Ramos (cell line): Measurements from ENCODE around the gene CNGA4.
"Not testable (repeated sequence)": the region's sequence is repeated elsewhere in the genome, so short reads cannot be mapped to it uniquely, and the experiment has no call there.

Source experiments
- in situ Hi-C: fragments of 300-500 bp; cut with MboI; formaldehyde crosslinking; loops from one replicate; pipeline ENCODE4 v1.14.3; 2022; ENCODE audit warnings: low sequenced_read_pairs; ENCODE audit not compliant: unreplicated experiment

Gene CNGA4

GRCh38 chr11:6253197-6253596 lies 14.3 kb downstream of the CNGA4 start:
- in situ Hi-C loops: no loop called here

GRCh38 chr11:6258141-6258540 lies 19.3 kb downstream of the CNGA4 start:
- in situ Hi-C loops: no loop called here

GRCh38 chr11:6258571-6259081 lies 19.7 kb downstream of the CNGA4 start:
- in situ Hi-C loops: no loop called here

GRCh38 chr11:6260207-6260726 lies 21.4 kb downstream of the CNGA4 start:
- in situ Hi-C loops: no loop called here

- in situ Hi-C loops: no loop called here
Measured at GRCh38 chr11:6263662-6264061, 24.8 kb downstream of the CNGA4 start.

- in situ Hi-C loops: no loop called here
Measured at GRCh38 chr11:6268820-6269219, 29.9 kb downstream of the CNGA4 start.

GRCh38 chr11:6269994-6270393 lies 31.1 kb downstream of the CNGA4 start:
- in situ Hi-C loops: no loop called here

- in situ Hi-C loops: no loop called here
Measured at GRCh38 chr11:6270584-6271246, 31.8 kb downstream of the CNGA4 start.

GRCh38 chr11:6271598-6271997 lies 32.7 kb downstream of the CNGA4 start:
- in situ Hi-C loops: no loop called here

GRCh38 chr11:6273188-6273587 lies 34.3 kb downstream of the CNGA4 start:
- in situ Hi-C loops: no loop called here

- in situ Hi-C loops: not testable (repeated sequence)
Measured at GRCh38 chr11:6280809-6281208, 41.9 kb downstream of the CNGA4 start.

GRCh38 chr11:6283453-6284023 lies 44.6 kb downstream of the CNGA4 start:
- in situ Hi-C loops: no loop called here

- in situ Hi-C loops: no loop called here
Measured at GRCh38 chr11:6284250-6284649, 45.4 kb downstream of the CNGA4 start.

GRCh38 chr11:6285019-6285418 lies 46.1 kb downstream of the CNGA4 start:
- in situ Hi-C loops: no loop called here
